Liver (tissue), 3 donors: ENCODE measurements around the gene MAML3.

Experiments
- FOXA1 ChIP-seq: IDR thresholded peaks from 2 replicates; pipeline ENCODE4 v1.6.1; 2016; ENCODE audit warnings: antibody characterized with exemption
- RXRA ChIP-seq, 2 donors: IDR thresholded peaks; 2 replicates each; pipeline ENCODE4 v1.6.1; 2017 to 2018; ENCODE audit warnings: antibody characterized with exemption in 2 of 2, mild to moderate bottlenecking in 1 of 2
- SP1 ChIP-seq: IDR thresholded peaks from 2 replicates; pipeline ENCODE4 v1.6.1; 2018; ENCODE audit warnings: antibody characterized with exemption, mild to moderate bottlenecking
- YY1 ChIP-seq: IDR thresholded peaks from 2 replicates; pipeline ENCODE4 v1.6.1; 2016; ENCODE audit warnings: antibody characterized with exemption, mild to moderate bottlenecking
- TF ChIP-seq, protein P1 (sequence below): fragments of 150-350 bp; IDR thresholded peaks from 2 replicates; pipeline ENCODE4 v1.5.1; 2017; ENCODE audit warnings: improper control_type of control experiment, low read depth, low read length; ENCODE audit not compliant: missing input control
- TF ChIP-seq, protein P2 (sequence below): IDR thresholded peaks from 2 replicates; pipeline ENCODE4 v1.6.1; 2016; ENCODE audit warnings: antibody characterized with exemption, mild to moderate bottlenecking
- donor health status: healthy.
- donor health status: healthy.

DNA sequence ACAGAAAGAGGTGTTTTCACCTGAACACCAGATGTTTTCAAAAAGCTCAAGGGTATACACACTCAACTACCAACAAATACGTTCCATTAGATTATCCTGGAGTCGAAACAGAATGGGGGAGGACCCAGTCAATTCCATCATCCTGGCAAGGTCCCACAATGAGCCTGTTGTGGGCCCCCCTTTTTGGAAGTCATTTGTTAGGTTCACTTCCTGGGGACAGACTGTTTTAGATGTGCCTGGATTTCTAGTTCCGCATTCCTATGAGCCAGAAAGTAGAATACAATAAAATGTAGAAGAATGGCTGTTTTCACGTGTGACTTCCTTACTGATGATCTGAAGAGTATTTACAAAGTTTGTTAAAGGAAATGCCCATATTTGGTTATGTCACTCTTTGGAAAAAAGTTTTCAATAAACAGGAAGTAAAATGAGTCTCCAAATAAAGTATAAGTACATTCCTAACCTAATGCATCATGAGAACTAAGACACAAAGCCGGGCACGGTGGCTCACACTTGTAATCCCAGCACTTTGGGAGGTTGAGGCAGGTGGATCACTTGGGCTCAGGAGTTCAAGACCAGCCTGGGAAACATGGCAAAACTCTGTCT lies 192.5 kb downstream of the MAML3 start:
- TF ChIP-seq, protein P1, sequence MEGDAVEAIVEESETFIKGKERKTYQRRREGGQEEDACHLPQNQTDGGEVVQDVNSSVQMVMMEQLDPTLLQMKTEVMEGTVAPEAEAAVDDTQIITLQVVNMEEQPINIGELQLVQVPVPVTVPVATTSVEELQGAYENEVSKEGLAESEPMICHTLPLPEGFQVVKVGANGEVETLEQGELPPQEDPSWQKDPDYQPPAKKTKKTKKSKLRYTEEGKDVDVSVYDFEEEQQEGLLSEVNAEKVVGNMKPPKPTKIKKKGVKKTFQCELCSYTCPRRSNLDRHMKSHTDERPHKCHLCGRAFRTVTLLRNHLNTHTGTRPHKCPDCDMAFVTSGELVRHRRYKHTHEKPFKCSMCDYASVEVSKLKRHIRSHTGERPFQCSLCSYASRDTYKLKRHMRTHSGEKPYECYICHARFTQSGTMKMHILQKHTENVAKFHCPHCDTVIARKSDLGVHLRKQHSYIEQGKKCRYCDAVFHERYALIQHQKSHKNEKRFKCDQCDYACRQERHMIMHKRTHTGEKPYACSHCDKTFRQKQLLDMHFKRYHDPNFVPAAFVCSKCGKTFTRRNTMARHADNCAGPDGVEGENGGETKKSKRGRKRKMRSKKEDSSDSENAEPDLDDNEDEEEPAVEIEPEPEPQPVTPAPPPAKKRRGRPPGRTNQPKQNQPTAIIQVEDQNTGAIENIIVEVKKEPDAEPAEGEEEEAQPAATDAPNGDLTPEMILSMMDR, result no peak
- TF ChIP-seq SP1 (no peak), FOXA1 (no peak), YY1 (no peak), RXRA (IDR thresholded peaks at IDR 0.05) (no peak)
- TF ChIP-seq, protein P2, sequence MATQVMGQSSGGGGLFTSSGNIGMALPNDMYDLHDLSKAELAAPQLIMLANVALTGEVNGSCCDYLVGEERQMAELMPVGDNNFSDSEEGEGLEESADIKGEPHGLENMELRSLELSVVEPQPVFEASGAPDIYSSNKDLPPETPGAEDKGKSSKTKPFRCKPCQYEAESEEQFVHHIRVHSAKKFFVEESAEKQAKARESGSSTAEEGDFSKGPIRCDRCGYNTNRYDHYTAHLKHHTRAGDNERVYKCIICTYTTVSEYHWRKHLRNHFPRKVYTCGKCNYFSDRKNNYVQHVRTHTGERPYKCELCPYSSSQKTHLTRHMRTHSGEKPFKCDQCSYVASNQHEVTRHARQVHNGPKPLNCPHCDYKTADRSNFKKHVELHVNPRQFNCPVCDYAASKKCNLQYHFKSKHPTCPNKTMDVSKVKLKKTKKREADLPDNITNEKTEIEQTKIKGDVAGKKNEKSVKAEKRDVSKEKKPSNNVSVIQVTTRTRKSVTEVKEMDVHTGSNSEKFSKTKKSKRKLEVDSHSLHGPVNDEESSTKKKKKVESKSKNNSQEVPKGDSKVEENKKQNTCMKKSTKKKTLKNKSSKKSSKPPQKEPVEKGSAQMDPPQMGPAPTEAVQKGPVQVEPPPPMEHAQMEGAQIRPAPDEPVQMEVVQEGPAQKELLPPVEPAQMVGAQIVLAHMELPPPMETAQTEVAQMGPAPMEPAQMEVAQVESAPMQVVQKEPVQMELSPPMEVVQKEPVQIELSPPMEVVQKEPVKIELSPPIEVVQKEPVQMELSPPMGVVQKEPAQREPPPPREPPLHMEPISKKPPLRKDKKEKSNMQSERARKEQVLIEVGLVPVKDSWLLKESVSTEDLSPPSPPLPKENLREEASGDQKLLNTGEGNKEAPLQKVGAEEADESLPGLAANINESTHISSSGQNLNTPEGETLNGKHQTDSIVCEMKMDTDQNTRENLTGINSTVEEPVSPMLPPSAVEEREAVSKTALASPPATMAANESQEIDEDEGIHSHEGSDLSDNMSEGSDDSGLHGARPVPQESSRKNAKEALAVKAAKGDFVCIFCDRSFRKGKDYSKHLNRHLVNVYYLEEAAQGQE, result no peak
